Smooth muscle cell of the brain vasculature (primary cell): ENCODE measurements around the gene VWA7.
"Not testable (repeated sequence)": the region's sequence is repeated elsewhere in the genome, so short reads cannot be mapped to it uniquely, and the experiment has no call there.

Experiments used
- DNase-seq: peaks from one replicate; pipeline ENCODE4 v3.0.0-alpha.2; 2012; ENCODE audit warnings: low read depth, low spot score

Gene VWA7

GRCh38 chr6:31776989-31777666 is at the start of gene VWA7:
VWA7 (minus strand) TSS chr6:31777328; CDS start chr6:31776779, 549 bp downstream.
- DNase-seq = no peak

- no peak for DNase-seq
Observed at GRCh38 chr6:31826793-31827285, 49.7 kb upstream of the VWA7 start.

- no peak for DNase-seq
Observed at GRCh38 chr6:31825553-31825952, 48.4 kb upstream of the VWA7 start.

- DNase-seq = not testable (repeated sequence)
Observed at GRCh38 chr6:31823592-31824196, 46.6 kb upstream of the VWA7 start.

GRCh38 chr6:31822036-31822821 is 45.1 kb upstream of the VWA7 start:
- no peak for DNase-seq

- DNase-seq = no peak
Observed at GRCh38 chr6:31821301-31822035, 44.3 kb upstream of the VWA7 start.

GRCh38 chr6:31820399-31820798 is 43.3 kb upstream of the VWA7 start:
- not testable (repeated sequence) for DNase-seq

- no peak for DNase-seq
Observed at GRCh38 chr6:31819871-31820299, 42.8 kb upstream of the VWA7 start.

- DNase-seq = not testable (repeated sequence)
Observed at GRCh38 chr6:31817929-31818511, 40.9 kb upstream of the VWA7 start.

GRCh38 chr6:31817133-31817928 is 40.2 kb upstream of the VWA7 start:
- not testable (repeated sequence) for DNase-seq

GRCh38 chr6:31815025-31815838 is 38.1 kb upstream of the VWA7 start, which contains the start of the genes HSPA1A and HSPA1L:
HSPA1A (plus strand) TSS chr6:31815543; CDS start chr6:31815757, 214 bp downstream.
HSPA1L (minus strand) TSS chr6:31815283; CDS start chr6:31811972, 3,311 bp downstream.
- DNase-seq = no peak

GRCh38 chr6:31814677-31815024 is 37.5 kb upstream of the VWA7 start:
- DNase-seq = no peak

GRCh38 chr6:31813465-31813849 is 36.3 kb upstream of the VWA7 start:
- DNase-seq = no peak

- DNase-seq = no peak
Observed at GRCh38 chr6:31811645-31812044, 34.5 kb upstream of the VWA7 start.

- not testable (repeated sequence) for DNase-seq
Observed at GRCh38 chr6:31808599-31808998, 31.5 kb upstream of the VWA7 start.

GRCh38 chr6:31806470-31807272 is 29.5 kb upstream of the VWA7 start, which contains the start of gene LSM2:
LSM2 (minus strand) TSS chr6:31806966; CDS start chr6:31806757, 209 bp downstream.
- DNase-seq = peak; percentile 89

GRCh38 chr6:31805939-31806469 is 28.9 kb upstream of the VWA7 start:
- DNase-seq = no peak
